HEK293T (cell line): ENCODE results near the gene TFF1.

Experiments used
- ARNT ChIP-seq: fragments of 450-650 bp; IDR thresholded peaks from 2 replicates; pipeline ENCODE4 v1.6.1; 2017; ENCODE audit warnings: mild to moderate bottlenecking
- BHLHE40 ChIP-seq: fragments of 450-650 bp; IDR thresholded peaks from 2 replicates; pipeline ENCODE4 v1.6.1; 2016; ENCODE audit warnings: mild to moderate bottlenecking, moderate library complexity, borderline replicate concordance
- FOXM1 ChIP-seq: fragments of 450-650 bp; IDR thresholded peaks from 2 replicates; pipeline ENCODE4 v1.6.1; 2017; ENCODE audit warnings: mild to moderate bottlenecking, borderline replicate concordance
- NFRKB ChIP-seq: fragments of 450-650 bp; IDR thresholded peaks from 2 replicates; pipeline ENCODE4 v1.6.1; 2016; ENCODE audit warnings: mild to moderate bottlenecking, moderate library complexity
- SP1 ChIP-seq: fragments of 450-650 bp; IDR thresholded peaks from 2 replicates; pipeline ENCODE4 v1.6.1; 2017

DNA sequence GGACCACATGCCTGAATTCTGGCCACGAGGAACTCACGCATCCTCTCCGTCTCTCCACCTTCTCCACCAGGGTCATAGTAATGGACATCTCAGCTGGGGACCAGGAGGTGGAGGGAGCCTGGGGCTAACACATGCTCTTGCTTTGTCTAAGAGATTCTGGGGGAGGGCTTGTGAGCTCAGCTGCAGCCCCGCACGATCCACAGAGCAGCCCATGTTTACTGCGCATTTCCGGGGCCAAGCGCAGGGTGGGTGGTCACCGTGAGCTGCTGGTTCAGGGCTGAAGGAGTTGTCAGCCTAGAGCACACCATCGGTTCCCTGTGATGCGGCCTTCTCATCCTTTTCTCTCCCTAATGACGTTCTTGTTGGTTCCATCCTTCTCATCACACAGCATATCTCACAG, 8.1 kb downstream of the TFF1 start:
- TF ChIP-seq NFRKB (no peak), FOXM1 (no peak), BHLHE40 (no peak), SP1 (no peak), ARNT (no peak)
